ENCODE data around the gene PACRG. TPM values are rescaled to one million over a fixed set of nuclear protein-coding genes. Genes with fewer than 3 reads are reported as not detected.

PACRG gene
- total RNA-seq, 1 donor from 2014 or later: 2.4 TPM

- Mint-ChIP-seq H3K4me1 (ENCODE audit: low read depth) (peaks cover 18% of the 10 kb centered on the region), H3K9me3 (ENCODE audit: low read depth) (no peaks in the 10 kb centered on the region), H3K36me3 (ENCODE audit: insufficient read depth) (no peaks in the 10 kb centered on the region), H3K27ac (no peak overlapping the region), H3K27me3 (peaks cover 3% of the 10 kb centered on the region), H3K4me3 (ENCODE audit: low read depth) (no peak overlapping the region)
- DNase-seq (ENCODE audit: low spot score, unreplicated experiment): no peak
- TF ChIP-seq, protein P1, sequence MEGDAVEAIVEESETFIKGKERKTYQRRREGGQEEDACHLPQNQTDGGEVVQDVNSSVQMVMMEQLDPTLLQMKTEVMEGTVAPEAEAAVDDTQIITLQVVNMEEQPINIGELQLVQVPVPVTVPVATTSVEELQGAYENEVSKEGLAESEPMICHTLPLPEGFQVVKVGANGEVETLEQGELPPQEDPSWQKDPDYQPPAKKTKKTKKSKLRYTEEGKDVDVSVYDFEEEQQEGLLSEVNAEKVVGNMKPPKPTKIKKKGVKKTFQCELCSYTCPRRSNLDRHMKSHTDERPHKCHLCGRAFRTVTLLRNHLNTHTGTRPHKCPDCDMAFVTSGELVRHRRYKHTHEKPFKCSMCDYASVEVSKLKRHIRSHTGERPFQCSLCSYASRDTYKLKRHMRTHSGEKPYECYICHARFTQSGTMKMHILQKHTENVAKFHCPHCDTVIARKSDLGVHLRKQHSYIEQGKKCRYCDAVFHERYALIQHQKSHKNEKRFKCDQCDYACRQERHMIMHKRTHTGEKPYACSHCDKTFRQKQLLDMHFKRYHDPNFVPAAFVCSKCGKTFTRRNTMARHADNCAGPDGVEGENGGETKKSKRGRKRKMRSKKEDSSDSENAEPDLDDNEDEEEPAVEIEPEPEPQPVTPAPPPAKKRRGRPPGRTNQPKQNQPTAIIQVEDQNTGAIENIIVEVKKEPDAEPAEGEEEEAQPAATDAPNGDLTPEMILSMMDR (IDR thresholded peaks at IDR 0.05; ENCODE audit: unreplicated experiment): no peak
Observed at GRCh38 chr6:162852192-162852591, 124.4 kb downstream of the PACRG start.

DNA sequence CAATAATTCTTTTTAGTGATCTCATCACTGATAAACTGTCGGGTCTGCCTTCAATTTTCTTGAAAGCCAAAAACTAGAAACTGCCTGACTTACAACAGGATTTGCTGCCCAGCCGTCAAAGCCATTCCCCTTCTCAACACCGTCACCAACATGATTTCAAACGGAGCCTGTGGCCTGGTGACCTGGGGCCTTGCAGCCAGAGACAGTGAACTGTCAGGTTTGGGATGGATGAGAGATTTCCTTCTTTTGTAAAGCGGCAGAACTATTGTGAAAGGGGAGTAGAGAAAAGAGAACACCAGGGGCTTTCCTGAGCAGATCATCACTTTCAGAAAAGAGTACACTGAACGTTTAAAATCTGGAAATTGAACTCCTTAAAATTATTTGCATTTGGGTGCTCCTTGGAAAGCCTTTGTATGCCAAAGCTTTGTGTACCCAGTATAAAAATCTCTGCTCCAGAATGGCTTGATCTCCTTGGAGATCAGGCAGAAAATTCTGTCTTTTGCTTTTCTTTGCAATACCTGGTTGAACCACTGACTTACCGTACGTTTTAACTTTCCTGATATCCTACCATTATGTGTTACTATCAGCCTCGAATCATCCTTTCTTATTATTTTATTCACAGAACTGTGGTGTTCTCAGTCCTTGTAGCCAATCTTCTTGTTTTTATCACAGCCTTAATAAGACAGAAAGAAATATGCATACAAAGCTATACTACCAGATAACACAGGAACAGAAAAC, 125.2 kb downstream of the PACRG start:
- no peaks in the 10 kb centered on the region for H3K36me3 Mint-ChIP-seq (ENCODE audit: insufficient read depth)
- H3K9me3 Mint-ChIP-seq (ENCODE audit: low read depth): peaks cover 2% of the 10 kb centered on the region
- no peak overlapping the region for H3K27ac Mint-ChIP-seq
- peaks cover 20% of the 10 kb centered on the region for H3K4me1 Mint-ChIP-seq (ENCODE audit: low read depth)
- H3K4me3 Mint-ChIP-seq (ENCODE audit: low read depth): no peak overlapping the region
- DNase-seq (ENCODE audit: low spot score, unreplicated experiment): no peak
- TF ChIP-seq, protein P1 (IDR thresholded peaks at IDR 0.05; ENCODE audit: unreplicated experiment): no peak
- H3K27me3 Mint-ChIP-seq: peaks cover 3% of the 10 kb centered on the region

- Mint-ChIP-seq H3K4me1 (ENCODE audit: low read depth) (peaks cover 20% of the 10 kb centered on the region), H3K27ac (no peak overlapping the region)
- TF ChIP-seq, protein P1 (IDR thresholded peaks at IDR 0.05; ENCODE audit: unreplicated experiment): no peak
Observed at GRCh38 chr6:162854228-162854627, 126.5 kb downstream of the PACRG start.

GRCh38 chr6:162854734-162855191, 127.0 kb downstream of the PACRG start:
- TF ChIP-seq, protein P1 (IDR thresholded peaks at IDR 0.05; ENCODE audit: unreplicated experiment): no peak
- H3K36me3 Mint-ChIP-seq (ENCODE audit: insufficient read depth): no peaks in the 10 kb centered on the region
- H3K9me3 Mint-ChIP-seq (ENCODE audit: low read depth): peaks cover 5% of the 10 kb centered on the region
- no peak for DNase-seq (ENCODE audit: low spot score, unreplicated experiment)
- H3K27me3 Mint-ChIP-seq: peaks cover 3% of the 10 kb centered on the region
- H3K4me1 Mint-ChIP-seq (ENCODE audit: low read depth): peaks cover 20% of the 10 kb centered on the region
- no peak overlapping the region for H3K4me3 Mint-ChIP-seq (ENCODE audit: low read depth)
- H3K27ac Mint-ChIP-seq: no peak overlapping the region

More at GRCh38 chr6:162854228-162854627, 126.5 kb downstream of the PACRG start:
- DNase-seq (ENCODE audit: low spot score, unreplicated experiment): no peak
- Mint-ChIP-seq H3K27me3 (peaks cover 3% of the 10 kb centered on the region), H3K9me3 (ENCODE audit: low read depth) (peaks cover 5% of the 10 kb centered on the region), H3K4me3 (ENCODE audit: low read depth) (no peak overlapping the region), H3K36me3 (ENCODE audit: insufficient read depth) (no peaks in the 10 kb centered on the region)

DNA sequence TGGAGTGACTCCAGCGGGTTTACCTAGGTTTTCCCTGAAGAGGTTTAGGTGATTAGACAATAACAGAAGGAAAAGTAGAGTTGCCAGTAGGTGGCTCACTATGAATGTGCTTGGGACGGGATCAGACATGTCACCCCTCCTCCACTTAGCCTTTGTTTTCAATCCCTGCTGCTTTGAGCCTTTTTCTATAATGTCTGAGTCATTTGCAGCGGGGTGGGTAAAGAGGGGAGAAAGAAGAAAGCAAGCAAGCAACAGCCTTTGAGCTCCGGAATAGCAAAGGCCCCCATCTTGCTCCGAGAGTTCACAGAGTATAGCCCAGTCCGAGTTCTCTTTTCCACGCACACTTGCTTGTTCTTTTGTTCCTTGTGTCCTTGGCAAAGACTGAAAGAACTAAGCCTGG, 129.1 kb downstream of the PACRG start:
- H3K27ac Mint-ChIP-seq: peak overlapping the region; percentile 96
- no peaks in the 10 kb centered on the region for H3K36me3 Mint-ChIP-seq (ENCODE audit: insufficient read depth)
- DNase-seq (ENCODE audit: low spot score, unreplicated experiment): no peak
- H3K4me1 Mint-ChIP-seq (ENCODE audit: low read depth): peaks cover 20% of the 10 kb centered on the region
- peak overlapping the region; percentile 55 for H3K4me3 Mint-ChIP-seq (ENCODE audit: low read depth)
- TF ChIP-seq, protein P1 (IDR thresholded peaks at IDR 0.05; ENCODE audit: unreplicated experiment): peak; percentile 59
- H3K27me3 Mint-ChIP-seq: no peaks in the 10 kb centered on the region
- H3K9me3 Mint-ChIP-seq (ENCODE audit: low read depth): peaks cover 5% of the 10 kb centered on the region

Measured in progenitor cell of endocrine pancreas (in vitro differentiated cells).